Mesodermal cell (in vitro differentiated cells): Measurements from ENCODE around the gene PLCB3.

Source experiments
- H3K27ac ChIP-seq: 2 replicates; pipeline ENCODE4 v1.7.0; 2013; ENCODE audit warnings: mild to moderate bottlenecking, low read depth, low read length, moderate library complexity; ENCODE audit not compliant: severe bottlenecking
- H3K36me3 ChIP-seq: 2 replicates; pipeline ENCODE4 v1.7.1; 2013; ENCODE audit warnings: mild to moderate bottlenecking, low read length, moderate library complexity; ENCODE audit not compliant: control insufficient read depth, insufficient read depth
- H3K4me1 ChIP-seq: one replicate; pipeline ENCODE4 v1.7.1; 2013; ENCODE audit warnings: mild to moderate bottlenecking, low read length; ENCODE audit not compliant: insufficient read depth, control insufficient read depth, poor library complexity, severe bottlenecking
- H3K4me3 ChIP-seq: 2 replicates; pipeline ENCODE4 v1.7.0; 2013; ENCODE audit warnings: low read length, control low read depth, mild to moderate bottlenecking; ENCODE audit not compliant: insufficient read depth, poor library complexity, severe bottlenecking; ENCODE audit errors: extremely low read depth
- H3K9me3 ChIP-seq: 2 replicates; pipeline ENCODE4 v1.7.1; 2013; ENCODE audit warnings: mild to moderate bottlenecking, low read length, moderate library complexity; ENCODE audit not compliant: control insufficient read depth
- WGBS, 2 experiments: methylation state at CpG; one replicate each; pipeline ENCODE4 v1.1.5; 2013; ENCODE audit warnings: missing lambda C conversion rate in 2 of 2; ENCODE audit not compliant: insufficient coverage in 2 of 2; 5-methylcytosine and 5-hydroxymethylcytosine counted together

PLCB3 gene

GRCh38 chr11:64292460-64293254, 41.3 kb downstream of the PLCB3 start:
- Histone ChIP-seq H3K9me3 (no peaks in the 10 kb centered on the region), H3K27ac (no peak overlapping the region), H3K4me1 (peaks cover 3% of the 10 kb centered on the region), H3K36me3 (no peaks in the 10 kb centered on the region), H3K4me3 (peak overlapping the region; percentile 11)
- 42 to 51% methylated on average over 33 to 35 of the region's 42 CpGs for WGBS, 2 experiments

GRCh38 chr11:64294774-64295173, 43.4 kb downstream of the PLCB3 start:
- Histone ChIP-seq H3K4me1 (peaks cover 7% of the 10 kb centered on the region), H3K4me3 (no peak overlapping the region), H3K9me3 (no peaks in the 10 kb centered on the region), H3K27ac (no peak overlapping the region), H3K36me3 (no peaks in the 10 kb centered on the region)
- 50 to 78% methylated on average over 1 to 3 of the region's 3 CpGs for WGBS, 2 experiments

GRCh38 chr11:64295760-64296159, 44.4 kb downstream of the PLCB3 start:
- Histone ChIP-seq H3K4me1 (peaks cover 13% of the 10 kb centered on the region), H3K36me3 (no peaks in the 10 kb centered on the region), H3K9me3 (no peaks in the 10 kb centered on the region), H3K4me3 (no peak overlapping the region), H3K27ac (no peak overlapping the region)
- 91% methylated on average over 2 of the region's 4 CpGs; no CpG with 5 or more reads in 1 of the 2 experiments for WGBS, 2 experiments

- H3K36me3 ChIP-seq = no peaks in the 10 kb centered on the region
- peaks cover 13% of the 10 kb centered on the region for H3K4me1 ChIP-seq
- no peak overlapping the region for H3K27ac ChIP-seq
- H3K4me3 ChIP-seq = no peak overlapping the region
- WGBS, 2 experiments = 60 to 75% methylated on average over 1 of the region's 1 CpG
- no peaks in the 10 kb centered on the region for H3K9me3 ChIP-seq
These were observed 44.9 kb downstream of the PLCB3 start for GRCh38 chr11:64296236-64296635.

- Histone ChIP-seq H3K36me3 (no peaks in the 10 kb centered on the region), H3K4me3 (no peak overlapping the region), H3K4me1 (peaks cover 13% of the 10 kb centered on the region), H3K9me3 (no peaks in the 10 kb centered on the region), H3K27ac (no peak overlapping the region)
- WGBS, 2 experiments = 38 to 44% methylated on average over 25 of the region's 34 CpGs
These were observed 45.7 kb downstream of the PLCB3 start for GRCh38 chr11:64296830-64297698.

- WGBS, 2 experiments = 80 to 94% methylated on average over 14 to 17 of the region's 18 CpGs
- Histone ChIP-seq H3K27ac (no peak overlapping the region), H3K4me1 (peaks cover 13% of the 10 kb centered on the region), H3K9me3 (no peaks in the 10 kb centered on the region), H3K36me3 (no peaks in the 10 kb centered on the region), H3K4me3 (no peak overlapping the region)
These were observed 46.5 kb downstream of the PLCB3 start for GRCh38 chr11:64297699-64298358.

GRCh38 chr11:64298966-64299846, 47.9 kb downstream of the PLCB3 start:
- Histone ChIP-seq H3K4me1 (peaks cover 17% of the 10 kb centered on the region), H3K36me3 (no peaks in the 10 kb centered on the region), H3K4me3 (peak overlapping the region; percentile 14), H3K27ac (no peak overlapping the region), H3K9me3 (no peaks in the 10 kb centered on the region)
- WGBS, 2 experiments = 6 to 7% methylated on average over 53 to 56 of the region's 60 CpGs

GRCh38 chr11:64299847-64300648, 48.7 kb downstream of the PLCB3 start, which contains the start of gene CATSPERZ:
CATSPERZ (plus strand) TSS chr11:64300358; CDS start chr11:64300411, 53 bp downstream.
- Histone ChIP-seq H3K27ac (no peak within 1 kb of the TSS), H3K4me3 (peak within 1 kb of the TSS; percentile 18), H3K9me3 (no peaks in the 10 kb centered on the region), H3K4me1 (peaks cover 18% of the 10 kb centered on the region), H3K36me3 (no peaks in the 10 kb centered on the region)
- WGBS, 2 experiments = 13 to 14% methylated on average over 47 to 48 of the region's 54 CpGs

GRCh38 chr11:64303109-64304031, 52.0 kb downstream of the PLCB3 start:
- 86 to 100% methylated on average over 7 to 10 of the region's 13 CpGs for WGBS, 2 experiments
- peaks cover 4% of the 10 kb centered on the region for H3K36me3 ChIP-seq
- no peak overlapping the region for H3K4me3 ChIP-seq
- H3K9me3 ChIP-seq = no peaks in the 10 kb centered on the region
- peaks cover 23% of the 10 kb centered on the region for H3K4me1 ChIP-seq
- H3K27ac ChIP-seq = no peak overlapping the region
